Testis (tissue), 2 donors: ENCODE data around the gene MINAR2.

Experiments
- CTCF ChIP-seq, 3 experiments: fragments of 450-650 bp in 2 of 3; fragments of 200-600 bp in 1 of 3; sonication (generic) in 1 of 3; IDR thresholded peaks; one replicate each; pipeline ENCODE4 v1.5.1; 2016 to 2019; ENCODE audit warnings: antibody characterized with exemption in 3 of 3, mild to moderate bottlenecking in 2 of 3, moderate library complexity in 1 of 3
- POLR2A ChIP-seq: fragments of 450-650 bp; IDR thresholded peaks from one replicate; pipeline ENCODE4 v1.6.1; 2017; ENCODE audit warnings: antibody characterized with exemption, mild to moderate bottlenecking, moderate library complexity

GRCh38 chr5:129747572-129748407, at the start of gene MINAR2:
- TF ChIP-seq CTCF (IDR thresholded peaks at IDR 0.05): no peak
- TF ChIP-seq POLR2A: no peak
